WTC11 (cell line): ENCODE data around the gene MRPL10. TPM values are rescaled to one million over a fixed set of nuclear protein-coding genes. Genes with fewer than 3 reads are reported as not detected.

ENCODE experiments used
- ATAC-seq: fragments of 200-7000 bp; cut with Tn5 transposase; 2 replicates; pipeline ENCODE4 v1.10.0; 2021; ENCODE audit warnings: mild to moderate bottlenecking, moderate library complexity
- CTCF ChIA-PET: fragments of 300-600 bp; sonication (Branson Sonifier 250); formaldehyde crosslinking; loops from one replicate; lab custom pipeline; 2021; ENCODE audit warnings: antibody characterized with exemption; lab: Charles Lee
- POLR2A ChIA-PET: fragments of 350-600 bp; sonication (Branson Sonifier 250); formaldehyde crosslinking; loops from one replicate; lab custom pipeline; 2021; ENCODE audit warnings: antibody characterized with exemption; lab: Charles Lee
- DNase-seq: peaks from one replicate; pipeline ENCODE4 v3.0.0; 2021; ENCODE audit warnings: low spot score
- H3K27ac Mint-ChIP-seq: 2 replicates; pipeline ENCODE4 v1.8.0; 2021; ENCODE audit warnings: mixed read lengths
- H3K27me3 Mint-ChIP-seq: 2 replicates; pipeline ENCODE4 v1.8.0; 2021; ENCODE audit warnings: low read depth, mild to moderate bottlenecking, moderate library complexity, mixed read lengths
- H3K36me3 Mint-ChIP-seq: 2 replicates; pipeline ENCODE4 v1.8.0; 2021; ENCODE audit warnings: mixed read lengths
- H3K4me1 Mint-ChIP-seq: 2 replicates; pipeline ENCODE4 v1.8.0; 2022; ENCODE audit warnings: mixed read lengths
- H3K4me3 Mint-ChIP-seq: 2 replicates; pipeline ENCODE4 v1.8.0; 2021; ENCODE audit warnings: mild to moderate bottlenecking, moderate library complexity, mixed read lengths
- H3K9me3 Mint-ChIP-seq: 2 replicates; pipeline ENCODE4 v1.8.0; 2021; ENCODE audit warnings: mixed read lengths
- CREM ChIP-seq: sonication (generic); formaldehyde crosslinking; IDR thresholded peaks from 2 replicates; pipeline ENCODE4 v1.8.1; 2022; ENCODE audit warnings: mild to moderate bottlenecking, missing genetic modification reagents, moderate library complexity
- ESRRA ChIP-seq: sonication (generic); formaldehyde crosslinking; IDR thresholded peaks from 2 replicates; pipeline ENCODE4 v1.8.1; 2022; ENCODE audit warnings: mild to moderate bottlenecking, missing genetic modification reagents, borderline replicate concordance
- FOXJ3 ChIP-seq: sonication (generic); formaldehyde crosslinking; IDR thresholded peaks from 2 replicates; pipeline ENCODE4 v1.9.0; 2021; ENCODE audit warnings: missing genetic modification reagents, mild to moderate bottlenecking, borderline replicate concordance
- GRHL2 ChIP-seq: fragments of 250-450 bp; sonication (Bioruptor Pico); IDR thresholded peaks from 2 replicates; pipeline ENCODE4 v1.8.0; 2022; ENCODE audit warnings: mild to moderate bottlenecking, moderate library complexity; ENCODE audit not compliant: insufficient replicate concordance, severe bottlenecking
- IRF2 ChIP-seq: sonication (generic); formaldehyde crosslinking; IDR thresholded peaks from 2 replicates; pipeline ENCODE4 v1.8.0; 2022; ENCODE audit warnings: low read depth, missing genetic modification reagents, borderline replicate concordance
- MXD4 ChIP-seq: fragments of 250-450 bp; sonication (Bioruptor Pico); IDR thresholded peaks from 2 replicates; pipeline ENCODE4 v1.8.0; 2021; ENCODE audit warnings: mild to moderate bottlenecking, moderate library complexity, borderline replicate concordance
- OVOL2 ChIP-seq: fragments of 250-450 bp; sonication (Bioruptor Pico); IDR thresholded peaks from 2 replicates; pipeline ENCODE4 v1.9.0; 2021; ENCODE audit warnings: mild to moderate bottlenecking, borderline replicate concordance
- SMAD4 ChIP-seq: sonication (generic); formaldehyde crosslinking; IDR thresholded peaks from 2 replicates; pipeline ENCODE4 v1.8.0; 2022; ENCODE audit warnings: mild to moderate bottlenecking, missing genetic modification reagents
- total RNA-seq: library from RNA; stranded (reverse); gene quantifications from 3 replicates; pipeline ENCODE4 v1.2.3, GENCODE V29; 2021
- TF ChIP-seq, protein P1 (sequence below): sonication (generic); formaldehyde crosslinking; IDR thresholded peaks from 2 replicates; pipeline ENCODE4 v1.8.1; 2022; ENCODE audit warnings: missing genetic modification reagents, borderline replicate concordance
- TF ChIP-seq, protein P2 (sequence below): sonication (generic); formaldehyde crosslinking; IDR thresholded peaks from 2 replicates; pipeline ENCODE4 v1.8.0; 2022; ENCODE audit warnings: mild to moderate bottlenecking, missing genetic modification reagents
- TF ChIP-seq, protein P3 (sequence below): sonication (generic); formaldehyde crosslinking; IDR thresholded peaks from 2 replicates; pipeline ENCODE4 v1.8.1; 2023; ENCODE audit warnings: mild to moderate bottlenecking, moderate library complexity, missing genetic modification reagents
- TF ChIP-seq, protein P4 (sequence below): sonication (generic); formaldehyde crosslinking; conservative IDR thresholded peaks from 2 replicates; pipeline ENCODE4 v1.8.1; 2022; ENCODE audit warnings: mild to moderate bottlenecking, missing genetic modification reagents
- TF ChIP-seq, protein P5 (sequence below): fragments of 250-450 bp; sonication (Bioruptor Pico); IDR thresholded peaks from 2 replicates; pipeline ENCODE4 v2.1.2; 2022; ENCODE audit warnings: mild to moderate bottlenecking, moderate library complexity

Gene MRPL10
- total RNA-seq, 1 experiment from 2014 or later: 80.1 TPM

DNA sequence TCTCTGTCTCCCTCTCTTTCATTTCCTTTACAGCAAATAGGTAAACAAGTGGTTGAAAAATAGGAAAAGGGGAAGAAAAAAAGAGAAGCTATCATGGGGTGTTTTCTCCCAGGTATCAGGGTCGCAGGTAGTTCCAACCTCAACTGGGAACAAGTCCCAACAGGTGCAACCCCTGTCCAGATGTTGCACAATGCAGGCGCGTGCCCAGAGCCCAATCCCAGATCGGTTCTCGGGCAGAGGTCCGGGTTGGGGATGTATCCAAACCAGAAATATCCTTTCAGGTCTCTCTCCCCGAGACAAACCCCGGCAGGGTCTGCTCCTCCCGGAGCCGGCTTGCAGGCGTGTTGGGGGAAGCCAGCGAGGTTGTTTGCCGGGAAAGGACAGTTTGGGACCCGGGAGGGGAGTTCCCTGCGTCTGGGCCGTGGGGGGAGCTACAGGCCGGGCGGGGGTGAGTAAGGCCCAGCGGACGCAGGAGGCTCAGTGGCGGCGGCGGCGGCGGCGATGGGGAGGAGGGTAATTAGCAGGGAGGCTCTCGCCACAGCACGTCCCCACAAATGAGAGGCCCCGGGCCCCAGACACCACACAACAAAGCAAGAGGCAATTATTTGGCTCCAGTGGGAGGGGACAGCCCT, 40.8 kb upstream of the MRPL10 start (continued):
- TF ChIP-seq, protein P1, sequence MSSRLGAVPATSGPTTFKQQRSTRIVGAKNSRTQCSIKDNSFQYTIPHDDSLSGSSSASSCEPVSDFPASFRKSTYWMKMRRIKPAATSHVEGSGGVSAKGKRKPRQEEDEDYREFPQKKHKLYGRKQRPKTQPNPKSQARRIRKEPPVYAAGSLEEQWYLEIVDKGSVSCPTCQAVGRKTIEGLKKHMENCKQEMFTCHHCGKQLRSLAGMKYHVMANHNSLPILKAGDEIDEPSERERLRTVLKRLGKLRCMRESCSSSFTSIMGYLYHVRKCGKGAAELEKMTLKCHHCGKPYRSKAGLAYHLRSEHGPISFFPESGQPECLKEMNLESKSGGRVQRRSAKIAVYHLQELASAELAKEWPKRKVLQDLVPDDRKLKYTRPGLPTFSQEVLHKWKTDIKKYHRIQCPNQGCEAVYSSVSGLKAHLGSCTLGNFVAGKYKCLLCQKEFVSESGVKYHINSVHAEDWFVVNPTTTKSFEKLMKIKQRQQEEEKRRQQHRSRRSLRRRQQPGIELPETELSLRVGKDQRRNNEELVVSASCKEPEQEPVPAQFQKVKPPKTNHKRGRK (CRISPR knock-in tag): no peak

DNA sequence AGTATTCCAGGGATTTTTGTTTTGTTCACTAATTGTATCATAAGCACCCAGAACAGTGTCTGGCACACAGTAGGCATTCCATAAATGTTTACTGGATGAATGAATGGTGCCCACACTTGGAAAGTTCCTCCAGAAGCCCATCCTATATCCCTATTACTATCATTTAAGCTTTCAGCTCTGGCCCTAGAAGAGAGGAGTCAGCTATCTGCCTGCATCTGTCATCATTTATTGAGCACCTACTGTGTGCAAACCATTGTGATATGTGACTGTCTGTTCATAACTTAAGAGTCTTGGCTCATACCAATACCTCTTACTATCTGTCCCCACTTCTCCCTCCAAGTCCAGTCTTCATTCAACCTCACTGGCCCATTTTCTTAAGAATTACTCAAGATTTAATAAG, 39.7 kb upstream of the MRPL10 start:
- CTCF ChIA-PET: interaction anchor here (0.8 to 8.7 kb wide), 7 partner anchors 11 to 76 kb away, joined by 3 to 94 read pairs (median 10); partner anchors contain the start of gene SCRN2
- DNase-seq (no peak), ATAC-seq (no peak)
- TF ChIP-seq, protein P2, sequence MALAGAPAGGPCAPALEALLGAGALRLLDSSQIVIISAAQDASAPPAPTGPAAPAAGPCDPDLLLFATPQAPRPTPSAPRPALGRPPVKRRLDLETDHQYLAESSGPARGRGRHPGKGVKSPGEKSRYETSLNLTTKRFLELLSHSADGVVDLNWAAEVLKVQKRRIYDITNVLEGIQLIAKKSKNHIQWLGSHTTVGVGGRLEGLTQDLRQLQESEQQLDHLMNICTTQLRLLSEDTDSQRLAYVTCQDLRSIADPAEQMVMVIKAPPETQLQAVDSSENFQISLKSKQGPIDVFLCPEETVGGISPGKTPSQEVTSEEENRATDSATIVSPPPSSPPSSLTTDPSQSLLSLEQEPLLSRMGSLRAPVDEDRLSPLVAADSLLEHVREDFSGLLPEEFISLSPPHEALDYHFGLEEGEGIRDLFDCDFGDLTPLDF (CRISPR knock-in tag): no peak
- no peak for TF ChIP-seq FOXJ3 (CRISPR knock-in tag)
- POLR2A ChIA-PET: no interaction called here
- Mint-ChIP-seq H3K9me3 (no peaks in the 10 kb centered on the region), H3K27me3 (peaks cover 83% of the 10 kb centered on the region), H3K4me3 (no peak overlapping the region), H3K27ac (no peak overlapping the region), H3K36me3 (no peaks in the 10 kb centered on the region), H3K4me1 (peaks cover 56% of the 10 kb centered on the region)

DNA sequence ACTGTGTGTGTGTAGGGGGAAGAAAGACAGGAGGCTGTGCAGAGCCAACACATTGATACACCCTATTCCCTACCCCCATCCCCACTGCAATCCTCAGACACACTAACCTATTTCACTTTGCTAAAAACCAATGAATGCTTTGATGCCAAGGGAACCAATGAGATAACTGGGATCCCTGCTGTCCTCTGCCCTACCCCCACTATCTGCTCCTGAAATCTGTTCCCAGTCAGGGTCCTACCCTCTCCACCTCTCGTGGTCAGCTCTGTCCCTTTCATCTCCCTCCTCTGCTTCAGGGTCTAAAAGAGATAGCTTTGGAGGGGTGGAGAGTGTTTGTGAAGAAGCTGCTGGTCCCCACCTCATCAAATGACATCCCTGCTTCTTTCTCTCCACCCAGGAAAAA, 38.7 kb upstream of the MRPL10 start:
- no peak for ATAC-seq
- Mint-ChIP-seq H3K4me1 (peaks cover 49% of the 10 kb centered on the region), H3K4me3 (no peak overlapping the region), H3K36me3 (no peaks in the 10 kb centered on the region), H3K9me3 (no peaks in the 10 kb centered on the region), H3K27me3 (peaks cover 86% of the 10 kb centered on the region)
- CTCF ChIA-PET: interaction anchor here (1.1 to 8.7 kb wide), 7 partner anchors 14 to 148 kb away, joined by 3 to 94 read pairs (median 7); partner anchors contain the start of genes SCRN2 and SP6
- POLR2A ChIA-PET: interaction anchor here (0.5 kb wide), 1 partner anchor 21 kb away, joined by 6 read pairs; no protein-coding TSS in a partner anchor
- TF ChIP-seq ESRRA (CRISPR knock-in tag): no peak
- TF ChIP-seq, protein P3, sequence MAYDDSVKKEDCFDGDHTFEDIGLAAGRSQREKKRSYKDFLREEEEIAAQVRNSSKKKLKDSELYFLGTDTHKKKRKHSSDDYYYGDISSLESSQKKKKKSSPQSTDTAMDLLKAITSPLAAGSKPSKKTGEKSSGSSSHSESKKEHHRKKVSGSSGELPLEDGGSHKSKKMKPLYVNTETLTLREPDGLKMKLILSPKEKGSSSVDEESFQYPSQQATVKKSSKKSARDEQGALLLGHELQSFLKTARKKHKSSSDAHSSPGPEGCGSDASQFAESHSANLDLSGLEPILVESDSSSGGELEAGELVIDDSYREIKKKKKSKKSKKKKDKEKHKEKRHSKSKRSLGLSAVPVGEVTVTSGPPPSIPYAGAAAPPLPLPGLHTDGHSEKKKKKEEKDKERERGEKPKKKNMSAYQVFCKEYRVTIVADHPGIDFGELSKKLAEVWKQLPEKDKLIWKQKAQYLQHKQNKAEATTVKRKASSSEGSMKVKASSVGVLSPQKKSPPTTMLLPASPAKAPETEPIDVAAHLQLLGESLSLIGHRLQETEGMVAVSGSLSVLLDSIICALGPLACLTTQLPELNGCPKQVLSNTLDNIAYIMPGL (CRISPR knock-in tag): no peak
- no peak for TF ChIP-seq GRHL2 (CRISPR knock-in tag)
- no peak for TF ChIP-seq MXD4 (CRISPR knock-in tag)
- TF ChIP-seq CREM (CRISPR knock-in tag): no peak
- no peak for TF ChIP-seq IRF2
- TF ChIP-seq, protein P4, sequence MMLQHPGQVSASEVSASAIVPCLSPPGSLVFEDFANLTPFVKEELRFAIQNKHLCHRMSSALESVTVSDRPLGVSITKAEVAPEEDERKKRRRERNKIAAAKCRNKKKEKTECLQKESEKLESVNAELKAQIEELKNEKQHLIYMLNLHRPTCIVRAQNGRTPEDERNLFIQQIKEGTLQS (CRISPR knock-in tag): no peak
- TF ChIP-seq SMAD4 (CRISPR knock-in tag): no peak
- TF ChIP-seq, protein P5, sequence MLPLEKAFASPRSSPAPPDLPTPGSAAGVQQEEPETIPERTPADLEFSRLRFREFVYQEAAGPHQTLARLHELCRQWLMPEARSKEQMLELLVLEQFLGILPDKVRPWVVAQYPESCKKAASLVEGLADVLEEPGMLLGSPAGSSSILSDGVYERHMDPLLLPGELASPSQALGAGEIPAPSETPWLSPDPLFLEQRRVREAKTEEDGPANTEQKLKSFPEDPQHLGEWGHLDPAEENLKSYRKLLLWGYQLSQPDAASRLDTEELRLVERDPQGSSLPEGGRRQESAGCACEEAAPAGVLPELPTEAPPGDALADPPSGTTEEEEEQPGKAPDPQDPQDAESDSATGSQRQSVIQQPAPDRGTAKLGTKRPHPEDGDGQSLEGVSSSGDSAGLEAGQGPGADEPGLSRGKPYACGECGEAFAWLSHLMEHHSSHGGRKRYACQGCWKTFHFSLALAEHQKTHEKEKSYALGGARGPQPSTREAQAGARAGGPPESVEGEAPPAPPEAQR (CRISPR knock-in tag): no peak
- TF ChIP-seq OVOL2 (CRISPR knock-in tag): no peak
- TF ChIP-seq, all 79 proteins: peak for 0
- H3K27ac Mint-ChIP-seq: no peak overlapping the region
- no peak for DNase-seq
